ENCODE data around the gene SGF29.

GRCh38 chr16:28561557-28562187, 8.0 kb downstream of the SGF29 start:
- TF ChIP-seq EZH2 (IDR thresholded peaks at IDR 0.05; ENCODE audit: borderline replicate concordance, low read depth, low read length) (no peak), CTCF (IDR thresholded peaks at IDR 0.05 in 2 of 3, conservative IDR thresholded peaks at IDR 0.05 in 1 of 3; ENCODE audit: insufficient read depth in 2 of 3, low read depth in 1 of 3, low read length in 3 of 3) (no peak), YBX1 (IDR thresholded peaks at IDR 0.05) (no peak), TCF7 (IDR thresholded peaks at IDR 0.05; ENCODE audit: borderline replicate concordance) (no peak), ERF (CRISPR knock-in tag; IDR thresholded peaks at IDR 0.05) (no peak), BHLHE40 (IDR thresholded peaks at IDR 0.05; ENCODE audit: low read length) (no peak), ZNF134 (CRISPR knock-in tag; conservative IDR thresholded peaks at IDR 0.05) (no peak), DACH1 (IDR thresholded peaks at IDR 0.05; ENCODE audit: partially characterized antibody) (no peak), PRDM10 (IDR thresholded peaks at IDR 0.05; ENCODE audit: partially characterized antibody) (no peak), RBM15 (IDR thresholded peaks at IDR 0.05; ENCODE audit: insufficient read depth, low read length) (no peak), JUND (IDR thresholded peaks at IDR 0.05; ENCODE audit: borderline replicate concordance, low read depth, low read length) (no peak), JUND (tag; IDR thresholded peaks at IDR 0.05; ENCODE audit: borderline replicate concordance, low read depth, low read length) (no peak), ZNF175 (CRISPR knock-in tag; IDR thresholded peaks at IDR 0.05; ENCODE audit: low read depth) (no peak), HDAC6 (IDR thresholded peaks at IDR 0.05; ENCODE audit: low read depth, low read length) (no peak)
